IMR-90 (cell line): Measurements from ENCODE around the gene STAMBPL1. TPM values are rescaled to one million over a fixed set of nuclear protein-coding genes. Genes with fewer than 3 reads are reported as not detected.

Source experiments
- ATAC-seq: fragments of 200-7000 bp; cut with Tn5 transposase; 2 replicates; pipeline ENCODE4 v1.9.1; 2020; ENCODE audit warnings: low read depth, mild to moderate bottlenecking, moderate library complexity
- BruUV-seq: library from RNA; stranded (reverse); fragments of 400-500 nt; replicated peaks from 2 replicates; lab custom pipeline; 2021; lab: Mats Ljungman, UMichigan
- CTCF ChIA-PET: fragments of 300-600 bp; formaldehyde crosslinking; extraction: SDS; loops from one replicate; lab custom pipeline; 2021; ENCODE audit warnings: antibody characterized with exemption; lab: Yijun Ruan, JAX
- POLR2A ChIA-PET: fragments of 300-600 bp; sonication (Branson Sonifier 250); formaldehyde crosslinking; loops from one replicate; lab custom pipeline; 2022; ENCODE audit warnings: antibody characterized with exemption; ENCODE audit not compliant: unreplicated experiment; lab: Charles Lee
- DNase-seq: peaks from one replicate; pipeline ENCODE4 v3.0.0; 2013
- H2AFZ ChIP-seq: replicated peaks from 2 replicates; pipeline ENCODE3; 2013; ENCODE audit warnings: low read length, mild to moderate bottlenecking; ENCODE audit not compliant: poor library complexity
- H2AK5ac ChIP-seq: 2 replicates; pipeline ENCODE4 v1.6.1; 2013; ENCODE audit warnings: low read depth, low read length, inconsistent platforms
- H2AK9ac ChIP-seq: replicated peaks from 2 replicates; pipeline ENCODE3; 2013; ENCODE audit warnings: mild to moderate bottlenecking, low read depth, low read length, moderate library complexity; ENCODE audit not compliant: poor library complexity
- H2BK120ac ChIP-seq: 2 replicates; pipeline ENCODE4 v1.6.1; 2013; ENCODE audit warnings: low read depth, low read length, inconsistent platforms
- H2BK15ac ChIP-seq: 3 replicates; pipeline ENCODE4 v1.6.1; 2013; ENCODE audit warnings: low read depth, low read length, inconsistent platforms
- H2BK20ac ChIP-seq: 2 replicates; pipeline ENCODE4 v1.6.1; 2013; ENCODE audit warnings: low read depth, mild to moderate bottlenecking, inconsistent platforms, low read length, moderate library complexity
- H2BK5ac ChIP-seq: 2 replicates; pipeline ENCODE4 v1.6.1; 2013; ENCODE audit warnings: mild to moderate bottlenecking, low read depth, low read length, inconsistent platforms; ENCODE audit not compliant: poor library complexity, severe bottlenecking
- H3K14ac ChIP-seq: replicated peaks from 2 replicates; pipeline ENCODE4 v1.6.1; 2013; ENCODE audit warnings: low read depth, low read length, inconsistent platforms
- H3K18ac ChIP-seq: 2 replicates; pipeline ENCODE4 v1.6.1; 2013; ENCODE audit warnings: low read depth, low read length, control low read depth
- H3K23ac ChIP-seq: 2 replicates; pipeline ENCODE4 v1.6.1; 2013; ENCODE audit warnings: low read depth, low read length, inconsistent platforms
- H3K27ac ChIP-seq: 2 replicates; pipeline ENCODE4 v1.5.1; 2013; ENCODE audit warnings: mild to moderate bottlenecking, control low read depth, low read length; ENCODE audit not compliant: insufficient read depth
- H3K27me3 ChIP-seq: 2 replicates; pipeline ENCODE4 v1.6.1; 2013; ENCODE audit warnings: low read length; ENCODE audit not compliant: control insufficient read depth, insufficient read depth
- H3K36me3 ChIP-seq: 2 replicates; pipeline ENCODE4 v1.6.1; 2013; ENCODE audit warnings: low read length, mixed read lengths; ENCODE audit not compliant: control insufficient read depth, insufficient read depth
- H3K4ac ChIP-seq: 2 replicates; pipeline ENCODE4 v1.6.1; 2013; ENCODE audit warnings: low read depth, low read length, inconsistent platforms
- H3K4me1 ChIP-seq: 2 replicates; pipeline ENCODE4 v1.6.1; 2013; ENCODE audit warnings: low read length, mixed read lengths; ENCODE audit not compliant: control insufficient read depth, insufficient read depth
- H3K4me2 ChIP-seq: 2 replicates; pipeline ENCODE4 v1.6.1; 2013; ENCODE audit warnings: low read depth, mild to moderate bottlenecking, control low read depth, low read length, moderate library complexity
- H3K4me3 ChIP-seq: 2 replicates; pipeline ENCODE4 v1.5.1; 2013; ENCODE audit warnings: low read depth, mild to moderate bottlenecking, control low read depth, low read length, moderate library complexity; ENCODE audit not compliant: insufficient read depth
- H3K56ac ChIP-seq: 2 replicates; pipeline ENCODE4 v1.6.1; 2013; ENCODE audit warnings: low read length, inconsistent platforms; ENCODE audit not compliant: insufficient read depth; ENCODE audit errors: extremely low read depth
- H3K79me1 ChIP-seq, 2 experiments: 2 replicates each; pipeline ENCODE4 v1.6.1; 2013; ENCODE audit warnings: low read length in 2 of 2, inconsistent platforms in 1 of 2, low read depth in 1 of 2
- H3K9ac ChIP-seq: 2 replicates; pipeline ENCODE4 v1.6.1; 2013; ENCODE audit warnings: low read depth, low read length, control low read depth
- H3K9me1 ChIP-seq: 2 replicates; pipeline ENCODE4 v1.6.1; 2013; ENCODE audit warnings: low read length, inconsistent platforms; ENCODE audit not compliant: insufficient read depth
- H3K9me3 ChIP-seq: 2 replicates; pipeline ENCODE4 v1.6.1; 2013; ENCODE audit warnings: low read length; ENCODE audit not compliant: control insufficient read depth, insufficient read depth
- H4K20me1 ChIP-seq: 2 replicates; pipeline ENCODE4 v1.6.1; 2013; ENCODE audit warnings: low read length, inconsistent platforms; ENCODE audit not compliant: insufficient read depth
- H4K5ac ChIP-seq: 2 replicates; pipeline ENCODE4 v1.6.1; 2013; ENCODE audit warnings: mild to moderate bottlenecking, low read depth, low read length, control low read depth
- H4K8ac ChIP-seq, 2 experiments: 2 replicates each; pipeline ENCODE4 v1.6.1; 2013; ENCODE audit warnings: low read depth in 2 of 2, low read length in 2 of 2, control low read depth in 1 of 2, inconsistent platforms in 1 of 2
- H4K91ac ChIP-seq: 2 replicates; pipeline ENCODE4 v1.6.1; 2013; ENCODE audit warnings: low read depth, low read length, inconsistent platforms; ENCODE audit not compliant: insufficient read depth
- CEBPB ChIP-seq: IDR thresholded peaks from 2 replicates; pipeline ENCODE4 v1.6.1; 2012; ENCODE audit warnings: low read depth, low read length, improper control_type of control experiment
- MXI1 ChIP-seq: IDR thresholded peaks from 2 replicates; pipeline ENCODE4 v1.6.1; 2012; ENCODE audit warnings: low read depth, mild to moderate bottlenecking, low read length, moderate library complexity, borderline replicate concordance
- POLR2A ChIP-seq: IDR thresholded peaks from 2 replicates; pipeline ENCODE4 v1.6.1; 2012; ENCODE audit warnings: mild to moderate bottlenecking, low read depth, low read length
- SMC3 ChIP-seq: fragments of 150-350 bp; IDR thresholded peaks from 2 replicates; pipeline ENCODE4 v1.6.1; 2016; ENCODE audit warnings: low read depth, mild to moderate bottlenecking, antibody characterized with exemption, low read length, moderate library complexity
- WGBS, 2 experiments: methylation state at CpG; one replicate each; pipeline versions ENCODE4 v1.1.5 to v1.1.7; 2013; ENCODE audit warnings: missing lambda C conversion rate in 2 of 2; ENCODE audit not compliant: insufficient read length in 1 of 2; ENCODE audit errors: extremely low coverage in 2 of 2; 5-methylcytosine and 5-hydroxymethylcytosine counted together
- dilution Hi-C: fragments of 300-500 bp; cut with HindIII; formaldehyde crosslinking; loops from one replicate; pipeline ENCODE4 v1.14.3; 2018; ENCODE audit warnings: low sequenced_read_pairs; ENCODE audit not compliant: unreplicated experiment
- in situ Hi-C: fragments of 300-500 bp; cut with MboI; formaldehyde crosslinking; loops from 3 replicates; pipeline ENCODE4 v1.14.3; 2019; ENCODE audit warnings: low sequenced_read_pairs, inconsistent platforms, mixed read lengths
- intact Hi-C: fragments of 100-400 bp; cut with micrococcal nuclease; formaldehyde crosslinking; loops from 2 replicates; pipeline ENCODE4 v1.10.0; 2022
- polyA plus RNA-seq, 3 experiments: library from polyadenylated mRNA; depleted of rRNA; stranded (reverse); fragments of >200 nt; gene quantifications; 2 replicates each; pipeline ENCODE4 v1.2.3, GENCODE V29; 2012; ENCODE audit warnings: low replicate concordance in 1 of 3
- total RNA-seq: library from RNA; depleted of rRNA; stranded (reverse); fragments of >200 nt; gene quantifications from 2 replicates; pipeline ENCODE4 v1.2.3, GENCODE V29; 2012

Gene STAMBPL1
- total and polyA plus RNA-seq, 2 of the 4 experiments (the other 2 are of a cell fraction), result 26.8 to 28.1 TPM

DNA sequence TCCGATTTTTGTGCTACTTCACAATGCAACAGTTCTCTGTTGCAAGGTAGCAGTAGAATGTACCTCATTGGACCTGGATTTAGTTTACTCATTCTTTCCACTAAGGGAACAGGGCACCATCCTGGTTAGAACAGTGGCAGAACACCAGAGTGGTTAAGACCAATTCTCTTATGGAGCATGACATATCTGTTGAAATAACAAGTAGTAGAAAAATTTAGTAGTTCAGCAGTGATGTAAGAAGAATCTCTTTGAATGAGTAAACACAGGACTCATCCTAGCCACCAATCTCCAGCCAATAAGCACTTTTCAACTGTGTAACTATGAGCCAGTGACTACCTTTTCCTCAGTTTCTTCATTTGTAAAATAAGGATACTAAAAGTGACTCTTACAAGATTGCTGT is 30.8 kb upstream of the STAMBPL1 start:
- no peak overlapping the region for H3K23ac ChIP-seq
- no peaks in the 10 kb centered on the region for H3K36me3 ChIP-seq
- no peaks in the 10 kb centered on the region for H3K27me3 ChIP-seq
- no TSS peak for BruUV-seq
- H3K4me2 ChIP-seq, result peak overlapping the region; percentile 81; the same call in 1 of the 2 replicates
- peak overlapping the region; percentile 54; the same call in 1 of the 2 replicates for H3K18ac ChIP-seq
- H2BK20ac ChIP-seq, result peak overlapping the region; percentile 30; the same call in 1 of the 2 replicates
- H4K20me1 ChIP-seq, result no peaks in the 10 kb centered on the region
- ChIA-PET CTCF (interaction anchor here (0.6 to 1.0 kb wide), 2 partner anchors 138 kb away, joined by 5 to 6 read pairs; no protein-coding TSS in a partner anchor), POLR2A (interaction anchor here (0.6 kb wide), 1 partner anchor 81 kb away, joined by 4 read pairs; no protein-coding TSS in a partner anchor)
- peaks cover 5% of the 10 kb centered on the region; the same call in 1 of the 2 replicates for H3K4me1 ChIP-seq
- H4K91ac ChIP-seq, result no peak overlapping the region
- DNase-seq, result peak; percentile 72
- H3K9me3 ChIP-seq, result no peaks in the 10 kb centered on the region
- no peak overlapping the region for H2AFZ ChIP-seq
- intact Hi-C loops (no loop called here), dilution Hi-C loops (no loop called here), in situ Hi-C loops (no loop called here)
- H3K9me1 ChIP-seq, result peaks cover 2% of the 10 kb centered on the region; the same call in 1 of the 2 replicates
- H4K8ac ChIP-seq, result no peak overlapping the region
- no peak overlapping the region for H2BK120ac ChIP-seq
- H3K4ac ChIP-seq, result no peak overlapping the region
- WGBS, 2 experiments, result no CpG with 5 or more reads among the region's 1 CpG
- H2AK9ac ChIP-seq, result no peak overlapping the region
- ATAC-seq, result peak; percentile 74
- H3K4me3 ChIP-seq, result no peak overlapping the region
- no peaks in the 10 kb centered on the region for H3K79me1 ChIP-seq
- no peak overlapping the region for H3K14ac ChIP-seq
- no peak overlapping the region for H3K27ac ChIP-seq
- peak overlapping the region; percentile 48 for H2BK5ac ChIP-seq
- 0 out of 2 replicates have a peak overlapping the region, but pooled peaks have one; percentile 16 for H2AK5ac ChIP-seq
- no peak overlapping the region for H3K56ac ChIP-seq
- H4K5ac ChIP-seq, result no peak overlapping the region; the same call in 1 of the 2 replicates
- TF ChIP-seq MXI1 (no peak), POLR2A (no peak), CEBPB (0 out of 2 replicates have a peak, but pooled peaks have one; percentile 49), SMC3 (no peak)
- H3K9ac ChIP-seq, result no peak overlapping the region
- H2BK15ac ChIP-seq, result no peak overlapping the region
